Esophagus muscularis mucosa (tissue), 4 donors: ENCODE data around the gene CRY2. TPM values are rescaled to one million over a fixed set of nuclear protein-coding genes. Genes with fewer than 3 reads are reported as not detected.

Experiments
- DNase-seq: peaks from one replicate; pipeline ENCODE4 v3.0.0-alpha.2; 2017; ENCODE audit errors: extremely low spot score
- H3K27ac ChIP-seq, 4 donors: fragments of 200-600 bp; sonication (generic); replicated peaks in 1 of 4; 1 replicate in 3 of 4; 2 replicates in 1 of 4; pipeline ENCODE4 v1.5.1; 2016 to 2019; ENCODE audit warnings: mild to moderate bottlenecking in 1 of 4
- H3K27me3 ChIP-seq, 4 donors: fragments of 200-600 bp; sonication (generic); one replicate each; pipeline versions ENCODE4 v1.5.1 to v1.6.0; 2016 to 2019
- H3K36me3 ChIP-seq, 4 donors: fragments of 200-600 bp; sonication (generic); one replicate each; pipeline ENCODE4 v1.5.1; 2016 to 2019
- H3K4me1 ChIP-seq, 4 donors: fragments of 200-600 bp; sonication (generic); one replicate each; pipeline ENCODE4 v1.5.1; 2016 to 2019
- H3K4me3 ChIP-seq, 4 donors: fragments of 200-600 bp; sonication (generic); 1 replicate in 2 of 4; 2 replicates in 2 of 4; pipeline ENCODE4 v1.5.1; 2016 to 2019; ENCODE audit warnings: mild to moderate bottlenecking in 4 of 4, moderate library complexity in 1 of 4
- H3K9me3 ChIP-seq, 4 donors: fragments of 200-600 bp; sonication (generic); 1 replicate in 3 of 4; 2 replicates in 1 of 4; pipeline ENCODE4 v1.5.1; 2016 to 2019
- CTCF ChIP-seq, 3 experiments: fragments of 200-600 bp in 2 of 3; fragments of 450-650 bp in 1 of 3; sonication (generic) in 2 of 3; IDR thresholded peaks; one replicate each; pipeline ENCODE4 v1.5.1; 2017 to 2019; ENCODE audit warnings: antibody characterized with exemption in 3 of 3, mild to moderate bottlenecking in 2 of 3, moderate library complexity in 1 of 3
- EP300 ChIP-seq: sonication (generic); formaldehyde crosslinking; IDR thresholded peaks from one replicate; pipeline ENCODE4 v1.6.1; 2017; ENCODE audit warnings: antibody characterized with exemption
- POLR2A ChIP-seq: fragments of 450-650 bp; IDR thresholded peaks from one replicate; pipeline ENCODE4 v1.6.1; 2017; ENCODE audit warnings: antibody characterized with exemption, moderate library complexity, mild to moderate bottlenecking, low read depth
- POLR2AphosphoS5 ChIP-seq, 2 donors: sonication (generic); formaldehyde crosslinking; IDR thresholded peaks; one replicate each; pipeline ENCODE4 v1.6.1; 2017; ENCODE audit warnings: antibody characterized with exemption in 2 of 2
- WGBS: methylation state at CpG from one replicate; pipeline ENCODE4 v1.1.5; 2018; 5-methylcytosine and 5-hydroxymethylcytosine counted together
- intact Hi-C: fragments of 100-400 bp; cut with DNase I; formaldehyde crosslinking; loops from one replicate; pipeline ENCODE4 v1.15.1; 2023
- total RNA-seq, 4 donors: library from RNA; depleted of rRNA; stranded (reverse); fragments of >200 nt; gene quantifications; one replicate each; pipeline versions ENCODE4 v1.1.0 to v1.2.1, GENCODE V29; 2016

The CRY2 gene
- total RNA-seq, 4 donors from 2014 or later, result 32.0 to 57.6 (median 49.7) TPM

GRCh38 chr11:45926001-45926401 lies 78.7 kb downstream of the CRY2 start:
- intact Hi-C loops, result no loop called here

GRCh38 chr11:45926536-45927331 lies 79.5 kb downstream of the CRY2 start:
- WGBS, result 93% methylated on average over 11 of the region's 12 CpGs
- intact Hi-C loops, result no loop called here
- TF ChIP-seq EP300 (no peak), CTCF (IDR thresholded peaks at IDR 0.05) (no peak), POLR2A (no peak), POLR2AphosphoS5 (IDR thresholded peaks at IDR 0.05) (no peak)

More at GRCh38 chr11:45926001-45926401, 78.7 kb downstream of the CRY2 start:
- Histone ChIP-seq H3K4me1 (peaks cover 15 to 27% (median 17%) of the 10 kb centered on the region in 4 donors), H3K9me3 (no peaks in the 10 kb centered on the region), H3K4me3 (no peak overlapping the region), H3K36me3 (peaks cover 0 to 14% (median 0%) of the 10 kb centered on the region in 4 donors), H3K27ac (no peak overlapping the region), H3K27me3 (peaks cover 0 to 60% (median 17%) of the 10 kb centered on the region in 4 donors)
- no peak for TF ChIP-seq EP300
- TF ChIP-seq POLR2A, result no peak
- no peak for TF ChIP-seq POLR2AphosphoS5 (IDR thresholded peaks at IDR 0.05)
- TF ChIP-seq CTCF (IDR thresholded peaks at IDR 0.05), result no peak
- 49% methylated on average over 2 of the region's 12 CpGs for WGBS
- DNase-seq, result no peak

GRCh38 chr11:45927332-45927683 lies 80.0 kb downstream of the CRY2 start:
- Histone ChIP-seq H3K4me3 (no peak overlapping the region), H3K36me3 (peaks cover 0 to 27% (median 10%) of the 10 kb centered on the region in 4 donors), H3K9me3 (no peaks in the 10 kb centered on the region), H3K27ac (no peak overlapping the region), H3K4me1 (peaks cover 11 to 19% (median 11%) of the 10 kb centered on the region in 4 donors), H3K27me3 (peaks cover 0 to 47% (median 12%) of the 10 kb centered on the region in 4 donors)
- intact Hi-C loops, result no loop called here
- WGBS, result 75% methylated on average over 12 of the region's 15 CpGs
- TF ChIP-seq POLR2AphosphoS5 (IDR thresholded peaks at IDR 0.05) (no peak), EP300 (no peak), POLR2A (no peak), CTCF (IDR thresholded peaks at IDR 0.05) (no peak)
- no peak for DNase-seq

More at GRCh38 chr11:45926536-45927331, 79.5 kb downstream of the CRY2 start:
- DNase-seq, result no peak
- no peak overlapping the region for H3K4me3 ChIP-seq
- H3K27me3 ChIP-seq, result peaks cover 0 to 53% (median 16%) of the 10 kb centered on the region in 4 donors
- H3K4me1 ChIP-seq, result peaks cover 15 to 24% (median 17%) of the 10 kb centered on the region in 4 donors
- no peak overlapping the region for H3K27ac ChIP-seq
- peaks cover 0 to 21% (median 4%) of the 10 kb centered on the region in 4 donors for H3K36me3 ChIP-seq
- H3K9me3 ChIP-seq, result no peaks in the 10 kb centered on the region

- Histone ChIP-seq H3K9me3 (no peaks in the 10 kb centered on the region), H3K36me3 (peaks cover under 1 to 32% (median 13%) of the 10 kb centered on the region in 4 donors), H3K4me1 (peaks cover 6 to 13% (median 6%) of the 10 kb centered on the region in 4 donors), H3K27me3 (peaks cover 0 to 41% (median 7%) of the 10 kb centered on the region in 4 donors), H3K4me3 (no peak overlapping the region), H3K27ac (no peak overlapping the region)
- TF ChIP-seq CTCF (IDR thresholded peaks at IDR 0.05) (no peak), EP300 (no peak), POLR2AphosphoS5 (IDR thresholded peaks at IDR 0.05) (no peak), POLR2A (no peak)
- no peak for DNase-seq
- 93% methylated on average over 20 of the region's 27 CpGs for WGBS
- intact Hi-C loops, result no loop called here
Measured at GRCh38 chr11:45927684-45928413, 80.6 kb downstream of the CRY2 start.
